ENCODE measurements around the gene DNAAF3.
"Not testable (repeated sequence)": the region's sequence is repeated elsewhere in the genome, so short reads cannot be mapped to it uniquely, and the experiment has no call there.

The DNAAF3 gene

GRCh38 chr19:55166530-55167268 is at the start of gene DNAAF3:
Gene DNAAF3 (minus strand): TSS chr19:55166613. CDS start chr19:55166413, 200 bp downstream.
- H3K4me3 ChIP-seq (ENCODE audit: low read depth, low read length) = peak within 1 kb of the TSS; percentile 55
- peak; percentile 88 for DNase-seq (ENCODE audit: low read depth)

DNA sequence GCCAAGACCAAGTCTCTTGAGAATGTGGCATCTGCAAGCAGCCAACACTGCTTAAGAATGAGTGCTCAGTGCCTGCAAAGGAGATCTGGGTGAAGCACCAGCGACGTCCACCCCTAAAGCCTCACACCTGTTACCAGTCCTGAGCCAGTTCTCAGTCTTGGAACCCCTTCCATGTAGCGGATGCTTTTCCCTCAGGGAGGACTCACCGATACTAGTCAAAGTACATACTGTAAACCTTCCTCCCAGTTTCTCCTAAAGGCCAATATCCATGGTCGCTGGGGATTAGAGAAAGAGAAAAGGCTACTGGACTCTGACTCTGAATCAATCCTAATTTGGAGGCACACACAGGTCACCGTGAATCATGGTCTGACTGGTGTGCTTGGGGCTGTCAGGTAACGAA is 47.1 kb upstream of the DNAAF3 start:
- DNase-seq (ENCODE audit: low read depth) = no peak
- H3K4me3 ChIP-seq (ENCODE audit: low read depth, low read length) = no peak overlapping the region

GRCh38 chr19:55212447-55212846 is 46.0 kb upstream of the DNAAF3 start:
- no peak overlapping the region for H3K4me3 ChIP-seq (ENCODE audit: low read depth, low read length)

GRCh38 chr19:55209693-55210472 is 43.5 kb upstream of the DNAAF3 start:
- no peak overlapping the region for H3K4me3 ChIP-seq (ENCODE audit: low read depth, low read length)
- DNase-seq (ENCODE audit: low read depth) = peak; percentile 58

More at GRCh38 chr19:55212447-55212846, 46.0 kb upstream of the DNAAF3 start:
- no peak for DNase-seq (ENCODE audit: low read depth)

DNA sequence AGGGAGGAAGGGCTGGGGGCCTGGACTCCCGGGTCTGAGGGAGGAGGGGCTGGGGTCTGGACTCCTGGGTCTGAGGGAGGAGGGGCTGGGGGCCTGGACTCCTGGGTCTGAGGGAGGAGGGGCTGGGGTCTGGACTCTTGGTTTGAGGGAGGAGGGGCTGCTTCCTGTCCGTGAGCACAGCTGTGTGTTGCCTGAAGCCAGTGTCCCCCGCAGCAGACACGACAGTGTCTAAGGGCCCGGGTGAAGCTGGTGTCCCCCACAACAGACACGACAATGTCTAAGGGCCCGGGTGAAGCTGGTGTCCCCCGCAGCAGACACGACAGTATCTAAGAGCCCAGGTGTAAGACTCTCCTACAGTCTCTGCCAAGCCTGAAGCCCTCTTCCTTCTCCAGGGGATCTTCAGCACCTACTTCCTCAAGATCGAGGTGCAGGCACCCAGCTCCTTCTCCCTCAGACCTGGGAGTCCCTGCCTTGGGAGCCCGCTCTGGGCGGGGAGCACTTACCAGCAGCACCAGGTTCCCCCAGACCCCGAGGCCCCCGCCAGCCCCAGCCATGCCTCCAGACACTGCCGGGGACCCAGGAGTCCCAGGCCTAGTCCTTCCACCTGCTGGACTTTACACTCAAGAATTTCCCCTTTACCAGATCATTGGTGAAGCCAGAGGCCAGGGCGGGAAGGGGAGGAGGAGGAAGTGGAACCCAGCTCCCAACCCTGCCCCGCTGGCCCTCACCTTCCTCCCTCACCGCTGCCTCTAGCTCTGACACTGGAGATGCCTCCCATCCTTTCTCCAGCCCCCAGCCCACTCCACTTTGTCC is 42.7 kb upstream of the DNAAF3 start, which contains the start of gene PTPRH:
TSS of gene PTPRH (minus strand) at position 622 of the 813 bp plus-strand sequence. CDS start at position 554, 68 bp downstream.
- DNase-seq (ENCODE audit: low read depth) = no peak
- no peak within 1 kb of the TSS for H3K4me3 ChIP-seq (ENCODE audit: low read depth, low read length)

- peak; percentile 49 for DNase-seq (ENCODE audit: low read depth)
- H3K4me3 ChIP-seq (ENCODE audit: low read depth, low read length) = peak overlapping the region; percentile 14
Observed at GRCh38 chr19:55206664-55207500, 40.5 kb upstream of the DNAAF3 start.

GRCh38 chr19:55202199-55202598 is 35.8 kb upstream of the DNAAF3 start:
- H3K4me3 ChIP-seq (ENCODE audit: low read depth, low read length); DNase-seq (ENCODE audit: low read depth): not testable (repeated sequence)

- H3K4me3 ChIP-seq (ENCODE audit: low read depth, low read length) = no peak overlapping the region
Observed at GRCh38 chr19:55199620-55200204, 33.3 kb upstream of the DNAAF3 start.

DNA sequence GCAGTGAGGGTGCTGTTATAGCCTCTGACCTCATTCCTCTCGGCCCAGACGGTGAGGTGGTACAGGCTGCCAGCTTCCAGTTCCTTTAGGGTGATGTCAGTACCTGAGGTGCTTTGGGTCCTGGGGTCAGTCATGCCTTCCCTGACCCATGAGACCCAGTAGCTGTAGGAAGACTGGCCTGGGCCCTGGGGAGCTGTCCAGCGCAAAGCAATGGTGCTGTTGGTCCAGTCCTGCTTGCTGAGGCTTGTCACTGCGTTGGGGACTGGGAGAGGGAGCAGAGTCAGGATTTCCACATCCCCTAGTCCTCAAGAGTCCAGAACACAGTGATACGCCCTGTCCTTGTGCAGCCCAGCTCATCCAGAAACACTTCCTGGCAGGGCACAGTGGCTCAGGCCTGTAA is 32.2 kb upstream of the DNAAF3 start:
- no peak overlapping the region for H3K4me3 ChIP-seq (ENCODE audit: low read depth, low read length)
- no peak for DNase-seq (ENCODE audit: low read depth)

More at GRCh38 chr19:55199620-55200204, 33.3 kb upstream of the DNAAF3 start:
- no peak for DNase-seq (ENCODE audit: low read depth)

DNA sequence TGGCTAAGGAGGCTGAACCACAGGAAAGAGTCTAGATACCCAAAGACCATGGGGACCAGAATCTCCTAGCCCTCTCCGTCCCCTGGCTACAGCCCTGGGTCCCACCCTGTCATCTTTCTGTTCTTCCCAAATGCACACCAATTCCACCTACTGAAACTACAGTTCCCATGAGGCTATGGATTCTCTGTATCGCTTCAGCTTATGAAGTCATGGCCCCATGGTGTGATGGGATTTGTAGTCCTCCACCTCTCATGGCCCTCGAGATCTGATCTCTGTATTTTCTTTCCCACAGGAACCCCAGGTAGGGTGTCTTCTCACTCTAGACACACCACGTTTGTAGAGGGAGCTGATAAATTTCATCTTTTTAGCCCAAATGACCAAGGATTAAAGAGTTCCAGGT is 31.1 kb upstream of the DNAAF3 start:
- H3K4me3 ChIP-seq (ENCODE audit: low read depth, low read length) = no peak overlapping the region
- DNase-seq (ENCODE audit: low read depth) = no peak

DNA sequence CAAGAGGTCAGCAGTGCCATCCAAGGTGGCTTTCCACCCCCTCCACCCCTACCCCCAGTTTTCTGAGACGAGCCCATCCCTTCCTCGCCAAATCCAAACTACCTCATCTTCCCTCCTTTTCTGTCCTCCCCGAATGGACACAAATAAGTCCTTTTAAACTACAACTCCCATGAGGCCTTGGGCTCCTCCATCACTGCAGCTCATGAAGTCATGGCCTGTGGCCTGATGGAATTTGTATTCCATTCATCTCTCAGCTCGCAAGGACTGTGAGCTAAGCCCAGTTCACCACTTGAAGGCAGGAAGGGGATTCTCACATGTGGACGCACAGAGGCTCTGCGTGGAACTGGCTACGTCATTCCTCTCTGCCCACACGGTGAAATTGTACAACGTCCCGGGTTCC is 30.4 kb upstream of the DNAAF3 start:
- no peak overlapping the region for H3K4me3 ChIP-seq (ENCODE audit: low read depth, low read length)
- DNase-seq (ENCODE audit: low read depth) = no peak

DNA sequence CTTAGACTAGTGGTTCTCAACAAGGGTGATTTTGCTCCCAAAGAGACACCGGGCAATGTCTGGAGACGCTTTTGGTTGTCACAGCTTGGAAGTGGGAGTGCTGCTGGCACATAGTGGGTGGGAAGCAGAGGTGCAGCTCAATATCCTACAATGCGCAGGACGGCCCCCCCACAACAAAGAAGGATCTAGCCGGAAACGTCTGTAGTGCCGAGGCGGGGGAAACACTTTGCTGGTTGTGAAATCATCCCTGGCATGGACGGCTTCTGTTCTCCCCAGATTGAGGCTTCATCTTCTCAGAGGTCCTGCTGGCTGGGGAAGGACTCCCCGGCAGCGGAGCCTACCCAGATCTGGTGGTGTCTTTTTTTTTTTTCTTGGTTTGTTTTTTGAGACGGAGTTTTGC is 27.1 kb upstream of the DNAAF3 start:
- no peak overlapping the region for H3K4me3 ChIP-seq (ENCODE audit: low read depth, low read length)
- no peak for DNase-seq (ENCODE audit: low read depth)

DNA sequence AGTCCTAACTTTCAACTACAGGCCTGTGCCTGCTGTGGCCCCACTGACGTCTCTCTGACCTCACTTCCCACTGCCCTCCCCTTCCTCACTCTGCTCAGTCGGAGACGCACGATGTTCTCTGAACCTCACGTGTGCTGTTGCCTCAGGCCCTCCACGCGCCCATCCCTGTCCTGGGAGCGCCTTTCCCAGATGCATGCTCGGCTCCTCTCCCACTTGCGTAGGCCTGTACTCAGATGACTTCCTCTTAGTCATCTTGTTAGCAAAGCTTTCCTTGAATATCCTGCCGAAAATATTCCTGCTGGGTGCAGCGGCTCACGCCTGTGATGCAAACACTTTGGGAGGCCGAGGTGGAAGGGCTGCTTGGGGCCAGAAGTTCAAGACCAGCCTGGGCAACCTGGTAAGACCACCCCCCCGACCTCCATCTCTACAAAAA is 23.0 kb upstream of the DNAAF3 start:
- DNase-seq (ENCODE audit: low read depth) = peak; percentile 94
- H3K4me3 ChIP-seq (ENCODE audit: low read depth, low read length) = no peak overlapping the region

DNA sequence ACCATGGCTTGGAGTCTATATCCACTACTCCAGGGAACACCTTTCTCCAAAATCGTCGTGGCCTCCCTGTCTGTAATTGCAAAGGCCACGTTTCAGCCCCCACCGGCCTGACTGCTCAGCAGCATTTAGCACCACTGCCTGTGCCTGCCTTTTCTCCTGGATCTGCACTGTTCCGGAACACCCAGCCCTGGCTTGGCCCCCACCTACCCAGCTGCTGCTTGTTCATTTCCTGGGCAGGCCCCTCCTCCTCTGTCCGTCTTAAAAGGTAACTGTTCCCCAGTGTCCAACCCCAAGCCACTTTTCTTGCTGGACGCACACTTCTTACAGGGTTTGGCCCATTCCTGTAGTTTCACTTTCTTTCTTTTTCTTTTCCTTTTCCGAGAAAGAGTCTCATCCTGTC is 22.2 kb upstream of the DNAAF3 start:
- no peak for DNase-seq (ENCODE audit: low read depth)
- no peak overlapping the region for H3K4me3 ChIP-seq (ENCODE audit: low read depth, low read length)

GRCh38 chr19:55186080-55186479 is 19.7 kb upstream of the DNAAF3 start:
- no peak for DNase-seq (ENCODE audit: low read depth)
- H3K4me3 ChIP-seq (ENCODE audit: low read depth, low read length) = no peak overlapping the region

GRCh38 chr19:55181740-55182139 is 15.3 kb upstream of the DNAAF3 start:
- H3K4me3 ChIP-seq (ENCODE audit: low read depth, low read length) = no peak overlapping the region
- no peak for DNase-seq (ENCODE audit: low read depth)

DNA sequence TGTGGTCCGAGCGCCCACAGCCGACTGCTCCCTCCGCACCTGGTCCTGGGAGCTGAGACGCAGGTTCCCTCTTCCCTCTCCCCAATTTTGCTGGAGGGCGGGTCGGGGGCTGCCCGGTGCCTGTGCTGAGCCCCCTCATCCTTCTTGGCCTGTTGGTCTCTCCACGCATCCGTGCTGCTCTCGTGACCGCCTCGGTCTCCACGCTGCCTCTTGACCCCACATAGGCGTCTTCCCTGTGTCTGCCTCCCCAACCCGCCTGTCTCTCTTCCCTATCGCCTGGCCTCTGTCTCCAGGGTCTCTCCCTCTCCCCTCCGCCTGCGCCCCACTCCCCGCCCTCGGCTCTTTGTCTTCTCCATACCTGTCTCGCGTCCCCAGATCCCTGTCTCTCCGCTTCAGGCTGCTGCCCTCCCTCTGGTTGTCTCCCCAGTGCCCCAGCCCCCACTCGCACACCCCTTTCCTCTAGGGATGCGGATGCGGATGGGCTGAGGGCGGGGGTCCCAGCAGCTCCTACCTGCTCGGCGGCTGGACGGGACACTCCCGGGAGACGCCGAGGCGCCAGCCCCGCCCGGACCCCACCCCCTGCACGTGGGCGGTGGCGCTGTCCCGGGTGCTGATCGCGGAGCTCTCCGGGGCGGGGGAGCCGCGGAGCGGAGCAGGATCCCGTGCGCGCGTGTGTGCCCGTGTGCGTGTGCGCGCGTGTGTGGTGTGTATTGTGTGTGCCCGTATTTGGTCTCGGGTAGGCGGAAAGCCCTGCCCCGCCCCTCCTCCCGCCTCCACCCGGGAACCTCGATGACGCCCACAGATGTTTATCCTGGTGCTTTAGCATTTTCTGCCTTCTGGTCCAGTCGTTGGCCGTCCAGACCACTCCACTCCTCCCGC is 13.4 kb upstream of the DNAAF3 start, which contains the start of gene SYT5:
TSS of gene SYT5 (minus strand) at position 684 of the 879 bp plus-strand sequence. CDS start 1,248 bp downstream, outside the sequence.
- H3K4me3 ChIP-seq (ENCODE audit: low read depth, low read length) = peak within 1 kb of the TSS; percentile 50
- no peak for DNase-seq (ENCODE audit: low read depth)

Data from skeletal muscle cell (primary cell).